OCI-LY7 (cell line): ENCODE results near the gene SLC44A2. TPM values are rescaled to one million over a fixed set of nuclear protein-coding genes. Genes with fewer than 3 reads are reported as not detected.

ENCODE experiments used
- BruUV-seq: library from RNA; stranded (reverse); fragments of 400-500 nt; replicated peaks from 2 replicates; lab custom pipeline; 2021; lab: Mats Ljungman, UMichigan
- CTCF ChIA-PET: fragments of 300-600 bp; sonication (Branson Sonifier 250); formaldehyde crosslinking; loops from one replicate; lab custom pipeline; 2022; ENCODE audit warnings: antibody characterized with exemption; ENCODE audit not compliant: unreplicated experiment; lab: Charles Lee
- POLR2A ChIA-PET: fragments of 300-600 bp; sonication (Branson Sonifier 250); formaldehyde crosslinking; loops from one replicate; lab custom pipeline; 2022; ENCODE audit warnings: antibody characterized with exemption; lab: Charles Lee
- DNase-seq: peaks from one replicate; pipeline ENCODE4 v3.0.0-alpha.2; 2015; ENCODE audit warnings: low spot score
- H2AFZ ChIP-seq: fragments of 200-600 bp; sonication (generic), shearing (Covaris generic); 2 replicates; pipeline ENCODE4 v1.6.1; 2014; ENCODE audit warnings: mild to moderate bottlenecking, antibody characterized with exemption, low read length, moderate library complexity
- H3K27ac ChIP-seq: fragments of 200-600 bp; sonication (generic); 2 replicates; pipeline ENCODE4 v1.5.1; 2014; ENCODE audit warnings: mixed run types, low read depth, mild to moderate bottlenecking, moderate library complexity, low read length, inconsistent platforms; ENCODE audit not compliant: poor library complexity, severe bottlenecking
- H3K36me3 ChIP-seq: fragments of 200-600 bp; sonication (generic); 2 replicates; pipeline ENCODE4 v1.6.1; 2014; ENCODE audit warnings: mild to moderate bottlenecking, antibody characterized with exemption, low read length, moderate library complexity, mixed read lengths; ENCODE audit not compliant: insufficient read depth
- H3K4me1 ChIP-seq: fragments of 200-600 bp; sonication (generic); 2 replicates; pipeline ENCODE4 v1.5.1; 2014; ENCODE audit warnings: mild to moderate bottlenecking, low read length; ENCODE audit not compliant: insufficient read depth, poor library complexity, severe bottlenecking
- H3K4me2 ChIP-seq: fragments of 200-600 bp; sonication (generic); 2 replicates; pipeline ENCODE4 v1.6.1; 2014; ENCODE audit warnings: mild to moderate bottlenecking, low read length
- H3K4me3 ChIP-seq: fragments of 200-600 bp; sonication (generic); 2 replicates; pipeline ENCODE4 v1.5.1; 2014; ENCODE audit warnings: mild to moderate bottlenecking, low read depth, low read length; ENCODE audit not compliant: poor library complexity, severe bottlenecking
- H3K79me2 ChIP-seq: fragments of 200-600 bp; sonication (generic); 2 replicates; pipeline ENCODE4 v1.6.1; 2016; ENCODE audit warnings: low read depth, mild to moderate bottlenecking, low read length, moderate library complexity, mixed read lengths; ENCODE audit not compliant: insufficient read depth
- H3K9me2 ChIP-seq: fragments of 200-600 bp; sonication (generic); 2 replicates; pipeline ENCODE4 v1.6.1; 2016; ENCODE audit warnings: mild to moderate bottlenecking, low read length, mixed read lengths; ENCODE audit not compliant: insufficient read depth
- H3K9me3 ChIP-seq: fragments of 200-600 bp; sonication (generic); 2 replicates; pipeline ENCODE4 v1.6.1; 2014; ENCODE audit warnings: mild to moderate bottlenecking, mixed run types, low read length, mixed read lengths
- H4K20me1 ChIP-seq: fragments of 200-600 bp; sonication (generic); 2 replicates; pipeline ENCODE4 v1.6.1; 2014; ENCODE audit warnings: mild to moderate bottlenecking, antibody characterized with exemption, low read length, moderate library complexity, mixed read lengths; ENCODE audit not compliant: insufficient read depth
- EZH2phosphoT487 ChIP-seq: fragments of 200-600 bp; sonication (generic); IDR thresholded peaks from 2 replicates; pipeline ENCODE4 v1.6.1; 2018; ENCODE audit warnings: low read depth, borderline replicate concordance, mild to moderate bottlenecking, mixed run types, antibody characterized with exemption, low read length, moderate library complexity, mixed read lengths
- intact Hi-C: fragments of 100-400 bp; cut with micrococcal nuclease; formaldehyde crosslinking; loops from one replicate; pipeline ENCODE4 v1.10.0; 2022; ENCODE audit not compliant: unreplicated experiment
- total RNA-seq, 2 experiments: library from RNA; depleted of rRNA in 1 of 2; stranded (reverse); fragments of >200 nt in 1 of 2; shearing (Covaris generic) in 1 of 2; gene quantifications; 2 replicates each; pipeline ENCODE4 v1.2.3, GENCODE V29; 2014 to 2022
- TF ChIP-seq, protein P1 (sequence below): fragments of 200-600 bp; sonication (generic); conservative IDR thresholded peaks from 2 replicates; pipeline ENCODE4 v1.5.1; 2014; ENCODE audit warnings: mild to moderate bottlenecking, antibody characterized with exemption, low read length, moderate library complexity, mixed read lengths

Gene SLC44A2
- total RNA-seq, 2 experiments from 2014 or later = 115 to 197 TPM

DNA sequence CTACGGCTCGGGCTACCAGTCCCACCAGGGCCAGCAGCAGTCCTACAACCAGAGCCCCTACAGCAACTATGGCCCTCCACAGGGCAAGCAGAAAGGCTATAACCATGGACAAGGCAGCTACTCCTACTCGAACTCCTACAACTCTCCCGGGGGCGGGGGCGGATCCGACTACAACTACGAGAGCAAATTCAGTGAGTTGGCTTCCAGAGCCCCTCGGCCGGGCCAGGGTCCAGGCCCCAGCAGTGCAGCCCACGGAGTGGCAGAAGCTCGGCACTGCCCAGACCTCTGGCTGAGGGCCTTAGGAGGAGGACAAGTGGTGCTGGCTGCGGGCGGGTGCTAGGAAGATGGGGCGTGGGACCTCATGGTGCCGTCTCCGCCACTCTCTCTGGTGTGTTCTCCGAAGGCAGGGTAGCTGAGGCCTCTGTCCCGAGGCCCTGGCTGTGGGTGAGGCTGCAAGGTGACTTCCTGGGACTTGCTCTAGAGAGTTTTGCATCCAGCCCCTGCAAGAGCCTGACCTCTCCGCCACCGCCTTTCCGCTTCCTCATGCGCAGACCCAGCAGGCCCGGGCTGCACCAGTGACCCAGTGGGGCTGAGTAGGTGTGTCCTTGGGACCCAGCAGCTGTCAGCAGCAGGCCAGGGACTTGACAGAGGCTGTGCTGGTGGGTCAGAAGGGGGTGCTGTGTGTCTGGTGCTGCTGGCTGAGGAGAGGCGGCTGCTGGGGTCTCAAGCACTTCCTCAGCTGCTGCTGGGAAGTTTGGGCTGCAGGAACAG lies 62.4 kb downstream of the SLC44A2 start:
- Histone ChIP-seq H3K9me2 (no peaks in the 10 kb centered on the region), H3K4me1 (no peaks in the 10 kb centered on the region), H3K27ac (no peak overlapping the region), H3K4me3 (no peak overlapping the region), H3K9me3 (no peaks in the 10 kb centered on the region), H4K20me1 (peaks cover 8% of the 10 kb centered on the region; the same call in 1 of the 2 replicates), H3K79me2 (peaks cover 5% of the 10 kb centered on the region; the same call in 1 of the 2 replicates), H3K4me2 (no peak overlapping the region), H2AFZ (no peak overlapping the region), H3K36me3 (peaks cover 99% of the 10 kb centered on the region)
- BruUV-seq = no TSS peak
- CTCF ChIA-PET = no interaction called here
- no peak for DNase-seq
- intact Hi-C loops = no loop called here
- no peak for TF ChIP-seq EZH2phosphoT487
- TF ChIP-seq, protein P1, sequence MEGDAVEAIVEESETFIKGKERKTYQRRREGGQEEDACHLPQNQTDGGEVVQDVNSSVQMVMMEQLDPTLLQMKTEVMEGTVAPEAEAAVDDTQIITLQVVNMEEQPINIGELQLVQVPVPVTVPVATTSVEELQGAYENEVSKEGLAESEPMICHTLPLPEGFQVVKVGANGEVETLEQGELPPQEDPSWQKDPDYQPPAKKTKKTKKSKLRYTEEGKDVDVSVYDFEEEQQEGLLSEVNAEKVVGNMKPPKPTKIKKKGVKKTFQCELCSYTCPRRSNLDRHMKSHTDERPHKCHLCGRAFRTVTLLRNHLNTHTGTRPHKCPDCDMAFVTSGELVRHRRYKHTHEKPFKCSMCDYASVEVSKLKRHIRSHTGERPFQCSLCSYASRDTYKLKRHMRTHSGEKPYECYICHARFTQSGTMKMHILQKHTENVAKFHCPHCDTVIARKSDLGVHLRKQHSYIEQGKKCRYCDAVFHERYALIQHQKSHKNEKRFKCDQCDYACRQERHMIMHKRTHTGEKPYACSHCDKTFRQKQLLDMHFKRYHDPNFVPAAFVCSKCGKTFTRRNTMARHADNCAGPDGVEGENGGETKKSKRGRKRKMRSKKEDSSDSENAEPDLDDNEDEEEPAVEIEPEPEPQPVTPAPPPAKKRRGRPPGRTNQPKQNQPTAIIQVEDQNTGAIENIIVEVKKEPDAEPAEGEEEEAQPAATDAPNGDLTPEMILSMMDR = no peak
- POLR2A ChIA-PET = no interaction called here

DNA sequence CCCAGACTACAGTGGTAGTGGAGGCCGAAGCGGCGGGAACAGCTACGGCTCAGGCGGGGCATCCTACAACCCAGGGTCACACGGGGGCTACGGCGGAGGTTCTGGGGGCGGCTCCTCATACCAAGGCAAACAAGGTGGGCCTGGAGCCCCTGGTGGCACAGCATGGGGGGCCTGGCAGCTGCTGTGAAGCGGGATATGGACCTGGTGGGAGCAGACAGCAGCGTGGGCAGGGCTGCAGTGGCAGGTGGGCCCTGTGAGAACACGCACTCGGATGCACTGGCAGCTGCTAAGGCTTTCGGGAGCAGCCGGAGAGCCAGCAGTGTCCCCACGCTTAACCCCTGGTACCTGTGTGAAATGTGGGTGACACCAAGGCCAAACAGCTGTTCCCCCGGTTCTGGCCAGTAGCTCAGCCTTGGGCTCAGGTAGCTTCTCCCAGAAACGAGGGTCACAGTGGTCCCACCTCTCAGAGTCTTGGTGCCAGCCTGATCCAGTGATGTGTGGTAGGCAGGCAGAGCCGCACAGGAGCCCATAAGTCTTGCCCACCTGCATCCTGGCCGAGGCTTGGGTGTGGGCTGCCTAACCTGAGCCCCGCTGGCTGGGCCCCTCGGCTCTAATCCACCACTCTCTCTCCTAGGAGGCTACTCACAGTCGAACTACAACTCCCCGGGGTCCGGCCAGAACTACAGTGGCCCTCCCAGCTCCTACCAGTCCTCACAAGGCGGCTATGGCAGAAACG lies 63.4 kb downstream of the SLC44A2 start:
- Histone ChIP-seq H3K36me3 (peaks cover 95% of the 10 kb centered on the region), H3K79me2 (peaks cover 5% of the 10 kb centered on the region; the same call in 1 of the 2 replicates), H3K9me2 (no peaks in the 10 kb centered on the region), H3K4me2 (no peak overlapping the region), H3K9me3 (no peaks in the 10 kb centered on the region), H4K20me1 (peaks cover 8% of the 10 kb centered on the region; the same call in 1 of the 2 replicates), H3K4me1 (no peaks in the 10 kb centered on the region), H3K27ac (no peak overlapping the region), H3K4me3 (no peak overlapping the region), H2AFZ (no peak overlapping the region)
- DNase-seq = no peak
- ChIA-PET CTCF (no interaction called here), POLR2A (no interaction called here)
- no TSS peak for BruUV-seq
- intact Hi-C loops = no loop called here
- TF ChIP-seq, protein P1 = no peak
- no peak for TF ChIP-seq EZH2phosphoT487
